ENCODE results near the gene ASMTL. TPM values are rescaled to one million over a fixed set of nuclear protein-coding genes. Genes with fewer than 3 reads are reported as not detected.
A peak's percentile ranks its signal among the peaks of the same experiment; 100 is the strongest.

The ASMTL gene
- total and polyA plus RNA-seq, 2 of the 13 experiments (the other 11 are each of a cell fraction or from before 2014, with no cell fraction given): 5.6 to 16.3 TPM

GRCh38 chrX:1391707-1392375, 60.9 kb downstream of the ASMTL start, which contains the start of gene SLC25A6 (continued):
- TF ChIP-seq ATF6 (CRISPR knock-in tag; conservative IDR thresholded peaks at IDR 0.05) (no peak), POLR2AphosphoS2 (IDR thresholded peaks at IDR 0.05; ENCODE audit: low read depth, low read length) (no peak; the same call in 1 of the 2 replicates), TBP (CRISPR knock-in tag; IDR thresholded peaks at IDR 0.05) (peak; percentile 66; the same call in 1 of the 2 replicates), ZNF180 (CRISPR knock-in tag; IDR thresholded peaks at IDR 0.05; ENCODE audit: borderline replicate concordance, low read depth) (no peak), ZNF790 (CRISPR knock-in tag; IDR thresholded peaks at IDR 0.05; ENCODE audit: borderline replicate concordance) (0 out of 2 replicates have a peak, but pooled peaks have one; percentile 64), UBTF (CRISPR knock-in tag; IDR thresholded peaks at IDR 0.05) (peak; percentile 85), GATA4 (IDR thresholded peaks at IDR 0.05; ENCODE audit: borderline replicate concordance, low read depth) (no peak), MAZ (IDR thresholded peaks at IDR 0.05; ENCODE audit: borderline replicate concordance, low read depth, low read length) (no peak; the same call in 1 of the 2 replicates), MAZ (CRISPR knock-in tag; IDR thresholded peaks at IDR 0.05; ENCODE audit: low read depth) (peak; percentile 93), ATAD3A (CRISPR knock-in tag; IDR thresholded peaks at IDR 0.05) (no peak), ARHGAP35 (CRISPR knock-in tag; IDR thresholded peaks at IDR 0.05; ENCODE audit: borderline replicate concordance) (0 out of 2 replicates have a peak, but pooled peaks have one; percentile 67), LBX2 (CRISPR knock-in tag; IDR thresholded peaks at IDR 0.05; ENCODE audit: borderline replicate concordance) (peak; percentile 47; the same call in 1 of the 2 replicates), ZNF496 (CRISPR knock-in tag; IDR thresholded peaks at IDR 0.05; ENCODE audit: insufficient replicate concordance) (no peak), ZMAT3 (CRISPR knock-in tag; conservative IDR thresholded peaks at IDR 0.05) (peak; percentile 70), ZBTB8A (CRISPR knock-in tag; IDR thresholded peaks at IDR 0.05; ENCODE audit: borderline replicate concordance, low read depth) (peak; percentile 73; the same call in 1 of the 2 replicates), ZNF121 (CRISPR knock-in tag; IDR thresholded peaks at IDR 0.05) (no peak), MED8 (CRISPR knock-in tag; IDR thresholded peaks at IDR 0.05; ENCODE audit: insufficient replicate concordance) (peak; percentile 91), CTCF (CRISPR knock-in tag; IDR thresholded peaks at IDR 0.05) (peak; percentile 25; the same call in 1 of the 2 replicates), NCOA5 (CRISPR knock-in tag; IDR thresholded peaks at IDR 0.05) (no peak)
